Cerebellar cortex (tissue), 1 donor: ENCODE data around the gene HES4.

Experiments
- DNase-seq: peaks from one replicate; pipeline ENCODE4 v3.0.0-alpha.2; 2015; ENCODE audit warnings: low spot score

The HES4 gene

DNA sequence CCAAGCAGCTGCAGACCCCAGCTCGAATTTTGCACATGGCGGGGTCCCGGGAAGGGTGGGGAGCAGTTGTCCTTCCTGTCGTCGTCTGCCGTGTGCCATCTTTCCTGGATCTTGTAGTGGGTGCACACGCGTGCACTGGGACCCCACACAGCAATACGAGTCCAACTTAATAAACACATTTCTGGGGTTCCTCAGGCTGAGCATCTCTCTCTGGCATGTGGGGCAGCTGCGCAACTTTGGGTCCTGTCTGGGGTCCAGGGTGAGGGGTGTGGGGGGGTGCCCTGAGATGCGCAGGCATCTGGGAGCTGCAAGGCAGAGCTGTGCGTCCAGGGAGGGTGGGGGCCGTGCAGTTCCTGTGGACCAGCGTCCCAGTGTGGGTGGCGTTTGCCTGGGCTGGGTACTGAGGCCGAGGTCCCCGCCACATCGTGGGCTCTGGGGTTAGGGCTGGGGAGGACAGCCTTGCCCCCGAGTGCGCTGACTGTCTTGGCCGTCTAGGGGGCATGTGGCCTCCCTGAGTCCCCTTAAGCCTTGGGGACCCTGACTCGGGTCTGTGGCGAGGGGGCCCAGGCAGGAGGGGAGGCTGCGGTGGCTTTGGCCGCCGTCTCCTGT lies 34.3 kb downstream of the HES4 start:
- DNase-seq: no peak

DNA sequence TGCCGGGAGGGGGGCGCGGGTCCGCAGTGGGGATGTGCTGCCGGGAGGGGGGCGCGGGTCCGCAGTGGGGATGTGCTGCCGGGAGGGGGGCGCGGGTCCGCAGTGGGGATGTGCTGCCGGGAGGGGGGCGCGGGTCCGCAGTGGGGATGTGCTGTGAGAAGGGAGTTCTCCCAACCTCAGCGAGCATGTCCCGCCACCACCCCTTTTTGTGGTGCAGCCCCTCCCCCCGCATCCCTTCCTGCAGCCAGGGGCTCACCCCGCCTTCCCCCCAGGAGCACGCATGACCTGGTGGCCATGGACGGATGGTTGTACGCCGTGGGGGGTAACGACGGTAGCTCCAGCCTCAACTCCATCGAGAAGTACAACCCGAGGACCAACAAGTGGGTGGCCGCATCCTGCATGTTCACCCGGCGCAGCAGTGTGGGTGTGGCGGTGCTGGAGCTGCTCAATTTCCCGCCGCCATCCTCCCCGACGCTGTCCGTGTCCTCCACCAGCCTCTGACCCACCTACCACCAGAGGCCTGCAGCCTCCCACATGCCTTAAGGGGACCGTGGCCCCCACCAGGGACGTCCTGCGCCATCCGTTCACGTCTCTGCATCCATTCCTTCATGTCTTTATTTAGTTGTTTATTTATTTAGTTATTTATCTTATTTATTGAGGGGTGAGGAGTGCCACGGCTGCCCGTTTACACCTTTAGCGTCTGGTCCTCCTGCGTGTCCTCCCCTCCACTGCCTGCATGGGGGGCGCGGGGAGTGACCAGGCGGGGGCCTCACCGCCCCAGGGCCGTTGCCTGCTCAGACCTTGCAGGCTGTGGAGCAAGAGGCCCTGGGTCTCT lies 35.0 kb downstream of the HES4 start:
- no peak for DNase-seq

DNA sequence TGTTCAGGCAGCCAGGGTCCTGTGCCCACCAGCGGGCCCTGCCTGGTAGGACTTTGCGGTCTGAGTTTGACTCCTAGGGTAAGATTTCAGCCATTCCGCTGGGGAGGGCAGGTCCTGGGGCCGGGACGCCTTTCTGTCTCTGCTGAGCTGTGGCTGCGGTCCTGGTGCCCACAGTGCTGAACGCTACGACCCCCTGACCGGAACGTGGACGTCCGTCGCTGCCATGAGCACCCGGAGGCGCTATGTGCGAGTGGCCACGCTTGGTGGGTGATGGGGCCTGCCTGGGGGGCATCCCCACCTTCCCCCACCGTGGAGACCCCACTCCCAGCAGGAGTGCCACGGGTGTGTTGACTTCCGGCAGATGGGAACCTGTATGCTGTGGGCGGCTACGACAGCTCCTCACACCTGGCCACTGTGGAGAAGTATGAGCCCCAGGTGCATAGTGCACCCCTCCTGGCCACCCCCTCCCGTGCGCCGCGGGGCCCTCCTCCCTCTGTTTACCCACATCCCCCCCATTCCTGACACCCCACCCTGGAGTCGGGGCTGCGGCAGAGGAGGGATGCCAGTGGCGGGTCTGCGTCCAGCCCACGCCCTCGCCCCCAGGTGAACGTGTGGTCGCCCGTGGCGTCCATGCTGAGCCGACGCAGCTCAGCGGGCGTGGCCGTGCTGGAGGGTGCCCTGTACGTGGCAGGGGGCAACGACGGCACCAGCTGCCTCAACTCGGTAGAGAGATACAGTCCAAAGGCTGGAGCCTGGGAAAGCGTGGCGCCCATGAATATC lies 36.0 kb downstream of the HES4 start:
- no peak for DNase-seq

DNA sequence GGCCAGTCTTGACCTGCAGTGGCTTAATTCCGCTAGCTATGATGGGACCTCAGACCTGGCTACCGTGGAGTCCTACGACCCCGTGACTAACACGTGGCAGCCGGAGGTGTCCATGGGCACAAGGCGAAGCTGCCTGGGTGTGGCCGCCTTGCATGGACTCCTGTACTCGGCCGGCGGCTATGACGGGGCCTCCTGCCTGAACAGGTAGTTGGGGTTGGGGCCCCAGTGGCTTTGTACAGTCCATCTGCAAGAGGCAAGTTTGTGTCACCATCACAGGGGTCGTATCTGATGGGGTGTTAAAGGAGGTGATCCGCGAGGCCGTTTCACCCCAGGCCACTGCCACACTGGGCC lies 36.6 kb downstream of the HES4 start:
- no peak for DNase-seq

DNA sequence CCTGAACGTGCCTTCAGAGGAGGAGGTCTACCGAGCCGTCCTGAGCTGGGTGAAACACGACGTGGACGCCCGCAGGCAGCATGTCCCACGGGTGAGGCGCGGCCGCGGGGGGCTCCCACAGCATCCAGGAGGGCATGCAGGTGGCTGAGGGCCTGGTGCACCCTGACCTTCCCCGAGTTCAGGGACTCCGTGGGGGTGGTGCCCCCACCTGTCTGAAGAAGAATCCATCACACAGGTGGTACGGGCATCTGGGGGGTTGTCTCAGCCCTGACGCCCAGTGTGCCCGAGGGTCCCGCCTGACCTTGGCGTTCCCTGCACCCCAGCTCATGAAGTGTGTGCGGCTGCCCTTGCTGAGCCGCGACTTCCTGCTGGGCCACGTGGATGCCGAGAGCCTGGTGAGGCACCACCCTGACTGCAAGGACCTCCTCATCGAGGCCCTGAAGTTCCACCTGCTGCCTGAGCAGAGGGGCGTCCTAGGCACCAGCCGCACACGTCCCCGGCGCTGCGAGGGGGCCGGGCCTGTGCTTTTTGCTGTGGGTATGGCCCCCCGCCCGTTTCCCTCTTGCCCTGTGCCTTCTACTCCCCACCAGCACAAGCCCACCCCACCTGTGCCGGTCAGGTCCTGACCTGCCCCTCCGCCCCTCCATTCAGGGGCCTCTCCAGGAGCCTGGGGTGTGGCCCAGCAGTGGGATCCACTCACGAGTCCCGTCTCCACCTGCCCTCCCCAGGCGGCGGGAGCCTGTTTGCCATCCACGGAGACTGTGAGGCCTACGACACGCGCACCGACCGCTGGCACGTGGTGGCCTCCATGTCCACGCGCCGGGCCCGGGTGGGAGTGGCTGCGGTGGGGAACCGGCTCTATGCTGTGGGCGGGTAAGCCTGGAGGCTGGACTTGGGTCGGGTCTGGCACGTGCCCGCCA lies 37.3 kb downstream of the HES4 start:
- no peak for DNase-seq

DNA sequence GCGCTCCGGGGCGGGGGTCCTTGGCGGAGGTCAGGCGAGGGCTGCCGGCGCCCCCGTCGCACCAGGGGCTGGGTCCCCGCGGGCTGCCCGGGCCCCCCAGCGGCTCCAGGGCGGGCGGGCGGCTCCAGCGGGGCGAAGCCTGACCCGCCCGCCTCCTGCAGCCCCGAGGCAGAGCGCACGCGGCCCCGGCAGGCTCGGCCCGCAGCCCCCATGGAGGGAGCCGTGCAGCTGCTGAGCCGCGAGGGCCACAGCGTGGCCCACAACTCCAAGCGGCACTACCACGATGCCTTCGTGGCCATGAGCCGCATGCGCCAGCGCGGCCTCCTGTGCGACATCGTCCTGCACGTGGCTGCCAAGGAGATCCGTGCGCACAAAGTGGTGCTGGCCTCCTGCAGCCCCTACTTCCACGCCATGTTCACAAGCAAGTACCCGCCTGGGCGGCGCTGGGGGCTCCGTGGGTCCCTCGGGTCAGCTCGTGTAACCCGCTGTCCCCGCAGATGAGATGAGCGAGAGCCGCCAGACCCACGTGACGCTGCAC lies 38.7 kb downstream of the HES4 start:
- no peak for DNase-seq

DNA sequence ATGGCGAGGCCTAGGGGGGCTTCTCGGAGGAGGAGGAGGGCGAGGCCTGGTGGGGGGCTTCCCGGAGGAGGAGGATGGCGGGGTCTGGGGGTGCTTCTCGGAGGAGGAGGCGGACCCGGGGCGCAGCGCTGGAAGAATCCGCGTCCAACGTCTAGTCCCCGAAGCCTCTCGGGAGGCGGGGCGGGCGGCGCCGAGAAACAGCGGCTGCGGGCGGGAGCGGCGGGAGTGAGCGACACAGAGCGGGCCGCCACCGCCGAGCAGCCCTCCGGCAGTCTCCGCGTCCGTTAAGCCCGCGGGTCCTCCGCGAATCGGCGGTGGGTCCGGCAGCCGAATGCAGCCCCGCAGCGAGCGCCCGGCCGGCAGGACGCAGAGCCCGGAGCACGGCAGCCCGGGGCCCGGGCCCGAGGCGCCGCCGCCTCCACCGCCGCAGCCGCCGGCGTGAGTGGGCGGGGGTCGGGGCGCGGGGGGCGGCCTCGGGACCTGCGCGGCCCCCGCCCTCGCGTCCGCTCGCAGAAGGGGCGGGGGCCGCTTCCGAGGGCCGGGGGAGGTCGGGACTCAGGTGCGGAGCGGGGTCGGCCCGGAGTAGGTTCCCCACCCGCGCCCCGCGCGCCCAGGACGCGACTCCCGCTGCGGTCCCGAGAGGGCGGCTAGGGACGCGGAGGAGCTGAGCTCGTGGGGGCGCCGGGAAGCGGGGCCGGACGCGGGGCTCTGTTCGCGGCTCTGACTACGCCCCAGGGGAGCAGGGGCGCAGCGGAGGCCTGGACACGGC lies 39.4 kb downstream of the HES4 start, which contains the start of gene KLHL17:
Gene KLHL17, plus strand, starts transcription at position 222 of the 769 bp plus-strand sequence. Its CDS starts 110 bp downstream, at position 332.
- peak; percentile 60 for DNase-seq

DNA sequence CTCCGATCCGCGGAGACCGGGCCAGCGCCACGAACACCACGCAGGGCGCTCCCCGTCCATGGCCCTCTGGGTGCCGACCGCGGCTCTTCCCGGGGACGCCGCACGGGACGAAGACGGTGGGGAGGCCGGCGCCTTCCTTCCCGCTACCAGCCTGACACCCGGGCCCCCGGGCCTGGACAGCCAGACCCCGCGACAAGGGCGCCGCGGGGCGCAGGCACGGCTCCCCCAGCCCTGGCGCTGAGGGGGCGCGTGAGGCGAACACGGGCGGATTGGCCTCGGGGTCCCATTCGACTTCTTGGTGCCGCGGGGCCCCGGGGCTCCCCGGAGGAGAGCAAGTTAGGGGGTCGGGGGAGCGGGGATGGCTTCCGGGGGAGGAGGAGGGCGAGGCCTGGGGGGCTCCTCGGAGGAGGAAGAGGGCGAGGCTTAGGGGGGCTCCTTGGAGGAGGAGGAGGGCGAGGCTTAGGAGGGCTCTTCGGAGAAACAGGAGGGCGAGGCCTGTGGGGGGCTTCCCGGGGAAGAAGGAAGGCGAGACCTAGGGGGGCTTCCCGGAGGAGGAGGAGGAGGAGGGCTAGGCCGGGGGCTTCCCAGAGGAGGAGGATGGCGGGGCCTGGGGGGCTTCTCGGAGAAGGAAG lies 40.0 kb downstream of the HES4 start:
- DNase-seq: no peak

DNA sequence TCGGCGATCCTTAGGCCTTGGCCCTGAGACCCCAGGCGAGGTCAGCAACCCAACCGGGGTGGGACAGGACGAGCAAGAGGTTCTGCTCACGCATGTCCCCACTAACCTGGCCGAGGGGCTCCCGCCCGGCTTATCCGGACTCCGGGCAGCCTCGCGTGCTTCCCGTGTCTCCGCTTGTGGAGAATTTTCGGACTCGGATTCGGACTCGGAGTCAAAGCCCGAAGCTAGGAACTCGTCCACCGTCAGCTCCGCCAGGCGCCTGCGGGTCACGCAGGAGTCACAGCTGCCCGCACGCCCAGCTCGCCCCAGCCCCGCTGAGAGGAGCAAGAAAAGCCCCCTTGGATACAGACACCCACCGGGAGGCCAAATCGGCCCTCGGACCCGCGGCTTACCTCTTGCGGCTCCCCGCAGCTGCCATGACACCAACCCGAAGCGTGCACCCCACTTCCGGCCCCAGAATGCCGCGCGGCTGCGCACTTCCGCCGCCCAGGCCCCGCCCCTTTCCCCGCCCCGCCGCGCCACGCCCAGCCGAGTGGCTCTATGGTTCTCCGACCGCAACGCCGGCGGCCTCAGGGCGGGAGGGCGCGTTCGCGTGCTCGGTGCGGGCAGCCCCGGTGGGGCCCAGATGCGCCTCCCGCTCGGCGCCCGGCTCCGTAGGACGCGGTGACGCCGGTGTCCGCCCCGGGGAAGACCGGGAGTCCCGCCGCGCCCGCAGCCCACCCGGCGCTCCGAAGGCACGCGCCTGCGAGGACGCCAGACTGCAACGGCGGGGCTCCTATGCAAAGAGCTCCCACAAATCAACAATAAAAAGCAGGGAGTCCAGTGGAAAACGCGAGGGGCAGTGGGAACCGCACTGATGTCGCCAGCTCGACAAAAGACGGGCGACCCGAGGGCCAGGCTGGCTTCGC lies 40.8 kb downstream of the HES4 start, which contains the start of gene NOC2L:
Gene NOC2L, minus strand, starts transcription at position 434 of the 908 bp plus-strand sequence. Its CDS starts 16 bp downstream, at position 418.
- DNase-seq: peak; percentile 89

DNA sequence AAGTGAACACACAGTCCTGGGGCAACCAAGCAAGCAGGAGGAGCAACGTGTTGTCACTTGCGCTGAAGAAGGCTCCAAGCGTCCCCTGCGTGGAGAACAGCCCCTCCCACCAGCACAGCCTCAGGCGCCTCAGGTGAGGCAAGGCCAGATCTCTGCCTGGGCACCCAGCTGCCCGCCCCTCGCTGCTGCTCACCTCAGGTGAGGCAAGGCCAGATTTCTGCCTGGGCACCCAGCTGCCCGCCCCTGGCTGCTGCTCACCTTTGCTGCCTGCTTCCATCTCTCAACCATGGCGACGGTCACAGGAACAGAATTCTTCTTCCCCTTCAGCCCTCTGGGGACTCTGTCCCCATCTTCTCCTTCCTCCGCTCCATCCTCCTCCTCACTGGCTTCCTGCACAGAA lies 43.3 kb downstream of the HES4 start:
- no peak for DNase-seq

DNA sequence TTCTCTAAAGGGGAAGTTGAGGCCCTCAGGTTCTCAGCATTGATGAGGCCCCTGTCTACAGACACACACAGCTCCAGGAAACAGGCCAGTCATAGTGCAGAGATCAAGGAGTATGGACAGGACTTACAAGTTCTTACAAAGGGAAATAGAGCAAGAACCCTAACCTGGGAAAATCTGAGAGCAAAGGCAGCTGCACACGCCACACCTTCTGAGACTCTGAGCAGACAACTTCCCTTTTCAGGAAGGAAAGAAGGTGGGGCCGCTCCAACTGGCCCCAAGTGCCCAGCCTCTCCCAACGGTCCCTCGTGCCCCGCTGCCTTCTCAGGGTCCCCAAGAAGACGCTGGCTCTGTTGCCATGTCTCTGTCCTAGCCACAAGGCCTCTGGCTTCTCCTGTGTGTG lies 44.4 kb downstream of the HES4 start:
- DNase-seq: no peak

DNA sequence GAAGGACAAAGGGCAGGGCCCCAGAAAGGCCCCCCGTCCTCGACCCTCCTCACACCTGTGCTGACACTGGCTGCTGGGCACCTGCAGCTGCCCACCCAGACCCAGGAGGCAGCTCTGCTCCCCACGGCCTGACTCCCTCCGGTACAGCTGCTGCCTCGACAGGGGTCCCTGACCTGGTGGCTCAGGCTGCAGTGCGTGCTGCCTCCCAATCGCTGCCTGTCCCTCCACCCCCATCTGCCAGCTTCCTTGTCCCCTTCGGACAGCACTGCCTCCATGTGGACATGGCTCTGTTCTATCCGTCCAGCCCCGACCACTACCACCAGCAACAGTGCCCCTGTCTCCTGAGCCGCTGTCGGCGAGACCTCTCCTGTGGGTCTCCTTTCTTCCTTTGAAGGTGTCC lies 45.0 kb downstream of the HES4 start:
- no peak for DNase-seq

DNA sequence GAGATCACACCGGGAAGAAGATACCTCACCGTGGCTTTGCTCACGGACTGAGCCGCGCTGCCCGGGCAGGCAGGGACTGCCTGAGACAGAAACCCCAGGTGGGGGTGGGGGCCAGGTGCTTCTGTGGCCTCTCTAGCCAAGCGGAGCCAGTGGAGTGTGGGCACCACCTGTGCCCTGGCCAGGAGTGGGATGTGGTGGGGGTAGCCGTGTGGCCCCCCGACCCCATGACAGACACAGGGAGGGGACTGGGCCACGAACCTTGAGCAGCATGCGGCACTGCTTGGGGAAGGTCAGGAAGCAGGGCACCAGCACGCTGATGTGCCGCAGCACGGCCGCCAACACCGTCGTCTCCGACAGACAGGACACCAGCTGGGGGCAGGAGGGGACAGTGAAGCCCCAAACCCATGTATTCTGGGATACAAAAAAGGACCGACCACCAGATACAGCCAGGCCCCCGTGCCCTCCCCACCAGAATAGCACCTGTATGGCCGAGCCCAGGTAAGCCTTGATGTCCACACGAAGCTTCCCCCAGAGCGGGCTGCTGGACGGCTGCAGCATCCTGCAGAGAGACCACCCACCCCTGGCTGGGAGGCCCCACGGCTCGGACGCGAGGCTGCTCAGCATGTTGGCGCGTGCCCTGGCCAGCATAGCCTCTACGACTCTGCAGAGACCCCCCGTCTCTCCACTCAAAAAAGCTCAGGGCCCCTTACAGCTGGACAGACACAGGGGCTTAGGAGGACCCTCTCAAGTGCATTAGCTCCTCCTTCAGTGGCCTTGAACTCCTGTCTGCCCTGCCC lies 46.2 kb downstream of the HES4 start:
- no peak for DNase-seq

DNA sequence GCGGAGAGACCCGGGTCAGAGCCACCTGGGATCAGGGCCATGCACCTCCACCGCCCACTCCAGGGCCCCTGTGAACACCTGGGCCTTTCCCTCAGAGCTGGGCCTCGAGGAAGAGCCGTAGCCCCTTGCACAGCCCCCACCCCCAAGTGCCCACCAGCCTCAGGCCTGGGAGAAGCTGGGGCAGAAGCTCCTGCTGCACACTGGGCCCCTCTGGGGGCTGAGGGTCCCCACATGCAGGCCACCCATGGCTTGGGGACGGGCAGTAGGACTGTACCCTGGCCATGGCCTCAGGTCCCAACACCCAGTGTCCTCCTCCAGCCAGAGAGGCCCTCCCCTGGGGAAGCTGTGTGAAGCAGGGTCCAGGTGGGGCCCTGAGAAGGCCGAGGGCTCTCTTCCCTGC lies 47.3 kb downstream of the HES4 start:
- DNase-seq: no peak

DNA sequence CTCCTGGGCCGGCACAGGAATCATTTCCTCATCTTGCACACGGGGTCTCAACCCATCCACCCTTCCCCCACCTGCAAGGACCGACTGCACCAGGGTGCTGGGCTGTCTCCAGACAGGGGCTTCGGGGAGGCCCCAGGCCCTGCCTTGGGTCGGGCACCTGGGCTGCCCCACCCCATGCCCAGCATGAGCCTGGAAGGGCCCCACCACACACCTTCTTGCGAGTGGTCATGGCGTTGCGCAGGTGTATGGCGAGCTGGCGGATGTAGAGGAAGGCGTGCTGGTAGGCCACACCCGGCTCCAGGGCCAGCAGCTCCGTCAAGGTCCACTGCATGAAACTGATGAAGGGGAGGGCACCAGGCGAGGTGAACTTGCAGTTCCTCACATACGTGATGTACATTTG lies 47.7 kb downstream of the HES4 start:
- DNase-seq: no peak

DNA sequence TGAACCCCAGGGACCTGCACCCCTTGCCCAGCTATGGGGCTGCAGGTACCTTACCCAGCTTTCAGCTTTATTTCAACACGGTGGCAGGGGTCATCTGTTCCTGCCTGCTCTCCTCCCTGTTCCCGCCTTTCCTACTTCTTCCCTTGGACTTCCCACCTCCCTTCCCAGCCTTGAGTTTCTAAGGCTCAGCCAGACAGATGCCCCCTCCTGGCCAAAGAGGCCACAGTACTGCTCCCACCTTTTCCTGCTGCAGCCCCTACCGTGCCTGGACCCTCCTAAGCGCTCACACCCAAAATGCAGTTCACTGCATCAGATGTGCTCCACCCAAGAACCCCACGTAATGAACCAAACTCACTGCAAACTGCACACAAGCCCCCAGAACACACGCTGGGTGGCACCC lies 48.5 kb downstream of the HES4 start:
- DNase-seq: peak; percentile 57

DNA sequence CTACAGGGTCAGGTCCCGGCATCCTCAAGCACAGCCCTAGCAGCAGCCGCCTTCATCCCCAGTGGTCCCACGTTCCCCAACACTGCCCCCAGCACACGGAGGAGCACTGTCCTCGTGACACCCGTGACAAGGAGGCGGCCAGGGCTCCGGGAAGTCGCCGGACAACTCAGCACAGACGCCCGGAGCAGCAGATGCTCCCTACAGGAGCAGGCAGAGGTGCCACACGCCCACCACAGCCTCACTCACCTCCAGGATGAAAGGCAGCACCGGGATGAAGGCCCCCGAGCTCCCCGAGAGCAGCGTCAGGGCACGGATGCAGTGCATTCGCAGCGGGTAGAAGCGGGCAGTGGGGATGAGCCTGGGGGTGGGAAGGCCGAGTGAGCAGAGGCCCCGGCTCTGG lies 49.0 kb downstream of the HES4 start:
- DNase-seq: no peak

DNA sequence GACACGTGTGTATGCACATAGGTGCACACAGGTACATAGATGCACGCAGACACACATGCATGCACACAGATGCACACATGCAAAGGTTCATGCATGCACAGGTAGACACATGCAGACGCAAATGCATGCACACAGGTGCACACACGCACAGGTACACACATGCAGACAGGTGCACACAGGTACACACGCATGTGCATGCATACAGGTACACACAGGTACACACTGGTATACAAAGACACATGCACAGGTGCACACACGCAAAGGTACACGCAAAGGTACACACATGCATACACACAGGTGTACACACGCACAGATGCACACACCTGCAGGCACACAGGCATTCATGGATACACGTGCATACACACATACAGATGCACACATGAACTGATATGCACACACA lies 49.6 kb downstream of the HES4 start:
- DNase-seq: no peak
